PC-3 (cell line): Measurements from ENCODE around the gene B4GALNT4. TPM values are rescaled to one million over a fixed set of nuclear protein-coding genes. Genes with fewer than 3 reads are reported as not detected.

ENCODE experiments used
- ATAC-seq: fragments of 200-7000 bp; cut with Tn5 transposase; 2 replicates; pipeline ENCODE4 v1.9.1; 2020; ENCODE audit warnings: mild to moderate bottlenecking, moderate library complexity
- BruUV-seq: library from RNA; stranded (reverse); fragments of 400-500 nt; replicated peaks from 2 replicates; lab custom pipeline; 2021; lab: Mats Ljungman, UMichigan
- CTCF ChIA-PET: fragments of 300-600 bp; sonication (Branson Sonifier 250); formaldehyde crosslinking; loops from one replicate; lab custom pipeline; 2022; ENCODE audit warnings: antibody characterized with exemption; lab: Charles Lee
- POLR2A ChIA-PET: fragments of 300-600 bp; sonication (Branson Sonifier 250); formaldehyde crosslinking; loops from one replicate; lab custom pipeline; 2022; ENCODE audit warnings: antibody characterized with exemption; ENCODE audit not compliant: unreplicated experiment; lab: Charles Lee
- DNase-seq: peaks from one replicate; pipeline ENCODE4 v3.0.0-alpha.2; 2015
- H2AFZ ChIP-seq: fragments of 300-600 bp; sonication (generic); 2 replicates; pipeline ENCODE4 v1.6.0; 2016; ENCODE audit warnings: antibody characterized with exemption, low read length
- H3F3A ChIP-seq: fragments of 300-600 bp; sonication (generic); one replicate; pipeline ENCODE4 v1.6.0; 2017; ENCODE audit warnings: antibody characterized with exemption, low read length, control low read depth, mild to moderate bottlenecking; ENCODE audit not compliant: unreplicated experiment
- H3K27ac ChIP-seq: fragments of 300-600 bp; sonication (generic); 2 replicates; pipeline ENCODE4 v1.5.1; 2016; ENCODE audit warnings: mild to moderate bottlenecking, low read length
- H3K27me3 ChIP-seq: fragments of 300-600 bp; sonication (generic); 2 replicates; pipeline ENCODE4 v1.6.1; 2016; ENCODE audit warnings: low read length, mixed read lengths
- H3K36me3 ChIP-seq: fragments of 300-600 bp; sonication (generic); 2 replicates; pipeline ENCODE4 v1.6.1; 2016; ENCODE audit warnings: low read depth, mixed run types, low read length, mixed read lengths
- H3K4me1 ChIP-seq: fragments of 300-600 bp; sonication (generic); 2 replicates; pipeline ENCODE4 v1.5.1; 2016; ENCODE audit warnings: low read length; ENCODE audit not compliant: insufficient read depth
- H3K4me2 ChIP-seq: fragments of 300-600 bp; sonication (generic); 2 replicates; pipeline ENCODE4 v1.6.0; 2016; ENCODE audit warnings: low read length
- H3K4me3 ChIP-seq: fragments of 300-600 bp; sonication (generic); 2 replicates; pipeline ENCODE4 v1.5.1; 2016; ENCODE audit warnings: mild to moderate bottlenecking, low read length, mixed read lengths
- H3K79me2 ChIP-seq: fragments of 300-600 bp; sonication (generic); 2 replicates; pipeline ENCODE4 v1.6.1; 2017; ENCODE audit warnings: low read length, mixed read lengths
- H3K9ac ChIP-seq: fragments of 300-600 bp; sonication (generic); 2 replicates; pipeline ENCODE4 v1.6.0; 2016; ENCODE audit warnings: mild to moderate bottlenecking, low read length
- H3K9me2 ChIP-seq: fragments of 300-600 bp; sonication (generic); replicated peaks from 2 replicates; pipeline ENCODE4 v1.6.1; 2016; ENCODE audit warnings: mixed run types, low read length, mixed read lengths
- H3K9me3 ChIP-seq: fragments of 300-600 bp; sonication (generic); 2 replicates; pipeline ENCODE4 v1.6.1; 2016; ENCODE audit warnings: low read length, mixed read lengths
- H4K20me1 ChIP-seq: fragments of 300-600 bp; sonication (generic); 2 replicates; pipeline ENCODE4 v1.6.1; 2016; ENCODE audit warnings: low read length, mixed read lengths
- CTCF ChIP-seq: fragments of 300-600 bp; sonication (generic); conservative IDR thresholded peaks from 2 replicates; pipeline ENCODE4 v1.5.1; 2017; ENCODE audit warnings: antibody characterized with exemption, low read depth, mild to moderate bottlenecking, low read length
- EZH2 ChIP-seq: fragments of 300-600 bp; sonication (generic); IDR thresholded peaks from one replicate; pipeline ENCODE4 v1.6.1; 2017; ENCODE audit warnings: antibody characterized with exemption, mild to moderate bottlenecking, low read length; ENCODE audit not compliant: unreplicated experiment
- EZH2phosphoT487 ChIP-seq: fragments of 300-600 bp; sonication (generic); IDR thresholded peaks from 2 replicates; pipeline ENCODE4 v1.6.1; 2018; ENCODE audit warnings: mild to moderate bottlenecking, antibody characterized with exemption, low read length, borderline replicate concordance
- intact Hi-C: fragments of 100-400 bp; cut with micrococcal nuclease; formaldehyde crosslinking; loops from 2 replicates; pipeline ENCODE4 v1.9.0; 2023
- total RNA-seq: library from RNA; depleted of rRNA; stranded (reverse); fragments of >200 nt; gene quantifications from 2 replicates; pipeline ENCODE4 v1.2.3, GENCODE V29; 2014

The B4GALNT4 gene
- total RNA-seq, 1 experiment from 2014 or later: 52.9 TPM

- peaks cover 9% of the 10 kb centered on the region for H3K4me1 ChIP-seq
- no peak for ATAC-seq
- DNase-seq: no peak
- no peak overlapping the region for H2AFZ ChIP-seq
- BruUV-seq: no TSS peak
- H3K9ac ChIP-seq: no peak overlapping the region
- no peak overlapping the region for H3K27ac ChIP-seq
- H3K9me2 ChIP-seq: no peaks in the 10 kb centered on the region
- ChIA-PET POLR2A (no interaction called here), CTCF (no interaction called here)
- H3K79me2 ChIP-seq: no peaks in the 10 kb centered on the region
- intact Hi-C loops: no loop called here
- H3K4me2 ChIP-seq: no peak overlapping the region
- H4K20me1 ChIP-seq: no peaks in the 10 kb centered on the region
- no peaks in the 10 kb centered on the region for H3K27me3 ChIP-seq
- no peaks in the 10 kb centered on the region for H3K36me3 ChIP-seq
- no peaks in the 10 kb centered on the region for H3F3A ChIP-seq
- no peak for TF ChIP-seq EZH2phosphoT487
- TF ChIP-seq EZH2: no peak
- no peak for TF ChIP-seq CTCF
- no peaks in the 10 kb centered on the region for H3K9me3 ChIP-seq
- no peak overlapping the region for H3K4me3 ChIP-seq
Observed at GRCh38 chr11:350723-351255, 18.5 kb upstream of the B4GALNT4 start.

GRCh38 chr11:351411-351810 lies 17.9 kb upstream of the B4GALNT4 start:
- intact Hi-C loops: no loop called here
- no peaks in the 10 kb centered on the region for H3K9me3 ChIP-seq
- H4K20me1 ChIP-seq: no peaks in the 10 kb centered on the region
- BruUV-seq: no TSS peak
- no peak for DNase-seq
- no peak for ATAC-seq
- H2AFZ ChIP-seq: no peak overlapping the region
- no peak overlapping the region for H3K4me3 ChIP-seq
- H3K27me3 ChIP-seq: no peaks in the 10 kb centered on the region
- no peak overlapping the region for H3K9ac ChIP-seq
- no peak overlapping the region for H3K4me2 ChIP-seq
- H3K4me1 ChIP-seq: peaks cover 9% of the 10 kb centered on the region
- H3K9me2 ChIP-seq: no peaks in the 10 kb centered on the region
- H3K27ac ChIP-seq: no peak overlapping the region
- no peaks in the 10 kb centered on the region for H3K36me3 ChIP-seq
- ChIA-PET POLR2A (no interaction called here), CTCF (no interaction called here)
- no peaks in the 10 kb centered on the region for H3K79me2 ChIP-seq
- H3F3A ChIP-seq: no peaks in the 10 kb centered on the region
- TF ChIP-seq EZH2phosphoT487 (no peak), CTCF (no peak), EZH2 (no peak)

GRCh38 chr11:352456-353031 lies 16.8 kb upstream of the B4GALNT4 start:
- Histone ChIP-seq H3K27ac (no peak overlapping the region), H3K27me3 (no peaks in the 10 kb centered on the region), H2AFZ (no peak overlapping the region), H3K79me2 (no peaks in the 10 kb centered on the region), H4K20me1 (no peaks in the 10 kb centered on the region), H3K9ac (no peak overlapping the region), H3K36me3 (no peaks in the 10 kb centered on the region), H3K9me2 (no peaks in the 10 kb centered on the region), H3F3A (no peaks in the 10 kb centered on the region), H3K9me3 (no peaks in the 10 kb centered on the region), H3K4me3 (no peak overlapping the region), H3K4me2 (no peak overlapping the region), H3K4me1 (peaks cover 9% of the 10 kb centered on the region)
- TF ChIP-seq CTCF (no peak), EZH2 (no peak)
- ATAC-seq: no peak
- ChIA-PET POLR2A (no interaction called here), CTCF (no interaction called here)
- BruUV-seq: no TSS peak
- intact Hi-C loops: no loop called here
- DNase-seq: no peak
